Right lobe of liver (tissue), 6 donors: ENCODE data around the gene RICTOR. TPM values are rescaled to one million over a fixed set of nuclear protein-coding genes. Genes with fewer than 3 reads are reported as not detected.

ENCODE experiments used
- ATAC-seq, 4 donors: fragments of 200-7000 bp; cut with Tn5 transposase; one replicate each; pipeline ENCODE4 v1.9.1; 2020; ENCODE audit warnings: mild to moderate bottlenecking in 4 of 4, moderate library complexity in 4 of 4
- DNase-seq, 3 donors: peaks; one replicate each; pipeline ENCODE4 v3.0.0-alpha.2; 2020
- H3K27ac ChIP-seq, 3 donors: fragments of 200-600 bp; one replicate each; pipeline ENCODE4 v1.8.0; 2022
- H3K27me3 ChIP-seq, 2 donors: fragments of 200-600 bp; one replicate each; pipeline ENCODE4 v1.8.0; 2022
- H3K36me3 ChIP-seq, 4 donors: fragments of 200-600 bp; sonication (generic) in 1 of 4; one replicate each; pipeline versions ENCODE4 v1.5.1 to v1.8.0; 2017 to 2022; ENCODE audit warnings: control low read depth in 1 of 4
- H3K4me1 ChIP-seq, 4 donors: fragments of 200-600 bp; sonication (generic) in 1 of 4; one replicate each; pipeline versions ENCODE4 v1.5.1 to v1.8.0; 2017 to 2022; ENCODE audit warnings: control low read depth in 1 of 4
- H3K4me3 ChIP-seq, 3 donors: fragments of 200-600 bp; one replicate each; pipeline ENCODE4 v1.8.0; 2022
- H3K9me3 ChIP-seq, 4 donors: fragments of 200-600 bp; sonication (generic) in 1 of 4; one replicate each; pipeline versions ENCODE4 v1.5.1 to v1.8.0; 2017 to 2022; ENCODE audit warnings: control low read depth in 1 of 4
- CTCF ChIP-seq, 4 donors: fragments of 200-600 bp in 3 of 4; fragments of 450-650 bp in 1 of 4; IDR thresholded peaks; one replicate each; pipeline versions ENCODE4 v1.5.1 to v1.8.0; 2016 to 2022; ENCODE audit warnings: antibody characterized with exemption in 4 of 4, mild to moderate bottlenecking in 2 of 4
- POLR2A ChIP-seq: fragments of 450-650 bp; IDR thresholded peaks from one replicate; pipeline ENCODE4 v1.6.1; 2017; ENCODE audit warnings: antibody characterized with exemption, mild to moderate bottlenecking
- WGBS: methylation state at CpG from one replicate; pipeline ENCODE4 v1.1.6; 2018; ENCODE audit warnings: low coverage, low lambda C conversion rate; ENCODE audit not compliant: insufficient coverage; ENCODE audit errors: missing lambda C conversion rate; 5-methylcytosine and 5-hydroxymethylcytosine counted together
- intact Hi-C, 2 donors: fragments of 100-400 bp; cut with DNase I; formaldehyde crosslinking; loops; one replicate each; pipeline versions ENCODE4 v1.11.2 to v1.14.1; 2022
- total RNA-seq, 6 experiments: library from RNA; depleted of rRNA in 2 of 6; stranded (reverse); fragments of >200 nt in 2 of 6; fragmentation: NEBNext Ultra II Directional in 3 of 6; extraction: Animal tissue kit (Norgen Biotek cat#: 25700) in 3 of 6; gene quantifications; one replicate each; pipeline versions ENCODE4 v1.1.0 to v1.2.4, GENCODE V29; 2016 to 2023
- donor health status: DM: no; HTN: yes; CAD: no.
- donor health status: DM: no; HTN: no; CAD: no.
- donor health status: DM: no; HTN: no; CAD: no.
- donor health status: DM: no; HTN: yes; CAD: no.
- donor health status: DM: no; HTN: yes; CAD: no.

Gene RICTOR
- total RNA-seq, 6 experiments from 2014 or later = 9.8 to 19.2 (median 14.6) TPM

- H3K27ac ChIP-seq = no peak overlapping the region
- no peak for TF ChIP-seq CTCF (IDR thresholded peaks at IDR 0.05)
- no peak for TF ChIP-seq POLR2A
- no peaks in the 10 kb centered on the region for H3K36me3 ChIP-seq
- intact Hi-C loops = no loop called here
- ATAC-seq (no peak), DNase-seq (no peak)
- no peak overlapping the region for H3K4me3 ChIP-seq
- H3K27me3 ChIP-seq = no peaks in the 10 kb centered on the region
- no peaks in the 10 kb centered on the region for H3K9me3 ChIP-seq
- WGBS = 61% methylated on average over 2 of the region's 2 CpGs
- no peaks in the 10 kb centered on the region for H3K4me1 ChIP-seq
Observed at GRCh38 chr5:39109606-39110005, 35.4 kb upstream of the RICTOR start.

- no peaks in the 10 kb centered on the region for H3K4me1 ChIP-seq
- H3K4me3 ChIP-seq = no peak overlapping the region
- intact Hi-C loops = no loop called here
- H3K27me3 ChIP-seq = no peaks in the 10 kb centered on the region
- no peaks in the 10 kb centered on the region for H3K9me3 ChIP-seq
- H3K36me3 ChIP-seq = no peaks in the 10 kb centered on the region
- no peak overlapping the region for H3K27ac ChIP-seq
- ATAC-seq (no peak), DNase-seq (no peak)
- TF ChIP-seq CTCF (IDR thresholded peaks at IDR 0.05) (no peak), POLR2A (no peak)
- 72% methylated on average over 3 of the region's 3 CpGs for WGBS
Observed at GRCh38 chr5:39108987-39109386, 34.8 kb upstream of the RICTOR start.

- no peak for DNase-seq
- Histone ChIP-seq H3K36me3 (no peaks in the 10 kb centered on the region), H3K27me3 (no peaks in the 10 kb centered on the region), H3K27ac (no peak overlapping the region), H3K9me3 (no peaks in the 10 kb centered on the region), H3K4me1 (no peaks in the 10 kb centered on the region), H3K4me3 (no peak overlapping the region)
- TF ChIP-seq CTCF (IDR thresholded peaks at IDR 0.05) (no peak), POLR2A (no peak)
- intact Hi-C loops = no loop called here
- ATAC-seq = no peak
Observed at GRCh38 chr5:39107350-39107749, 33.2 kb upstream of the RICTOR start.

GRCh38 chr5:39106322-39106721 is 32.1 kb upstream of the RICTOR start:
- Histone ChIP-seq H3K9me3 (no peaks in the 10 kb centered on the region), H3K4me3 (no peak overlapping the region), H3K4me1 (no peaks in the 10 kb centered on the region), H3K36me3 (no peaks in the 10 kb centered on the region), H3K27ac (no peak overlapping the region), H3K27me3 (no peaks in the 10 kb centered on the region)
- DNase-seq = no peak
- TF ChIP-seq CTCF (IDR thresholded peaks at IDR 0.05) (peak in 2 of 4 donors; percentile 7), POLR2A (no peak)
- intact Hi-C loops = no loop called here
- 40% methylated on average over 1 of the region's 1 CpG for WGBS
- no peak for ATAC-seq

- ATAC-seq (no peak), DNase-seq (no peak)
- intact Hi-C loops = no loop called here
- H3K27ac ChIP-seq = no peak overlapping the region
- no peaks in the 10 kb centered on the region for H3K4me1 ChIP-seq
- WGBS = 25% methylated on average over 1 of the region's 1 CpG
- H3K36me3 ChIP-seq = no peaks in the 10 kb centered on the region
- H3K27me3 ChIP-seq = no peaks in the 10 kb centered on the region
- no peak overlapping the region for H3K4me3 ChIP-seq
- H3K9me3 ChIP-seq = no peaks in the 10 kb centered on the region
- TF ChIP-seq POLR2A (no peak), CTCF (IDR thresholded peaks at IDR 0.05) (no peak)
Observed at GRCh38 chr5:39104221-39104620, 30.0 kb upstream of the RICTOR start.
